Neural crest cell (in vitro differentiated cells): ENCODE measurements around the gene PEX11A. TPM values are rescaled to one million over a fixed set of nuclear protein-coding genes. Genes with fewer than 3 reads are reported as not detected.

Experiments
- DNase-seq: peaks from one replicate; pipeline ENCODE4 v3.0.0; 2021; ENCODE audit warnings: low read depth, mixed read lengths, low spot score
- H3K27ac Mint-ChIP-seq: one replicate; pipeline ENCODE4 v1.8.0; 2021; ENCODE audit warnings: mild to moderate bottlenecking, mixed read lengths; ENCODE audit not compliant: unreplicated experiment
- H3K27me3 Mint-ChIP-seq: 2 replicates; pipeline ENCODE4 v1.8.0; 2021; ENCODE audit warnings: low read depth, mild to moderate bottlenecking, mixed read lengths
- H3K36me3 Mint-ChIP-seq: 2 replicates; pipeline ENCODE4 v1.8.0; 2021; ENCODE audit warnings: low read depth, mild to moderate bottlenecking, mixed read lengths
- H3K4me1 Mint-ChIP-seq: 2 replicates; pipeline ENCODE4 v1.8.0; 2021; ENCODE audit warnings: mixed read lengths
- H3K4me3 Mint-ChIP-seq: one replicate; pipeline ENCODE4 v1.8.0; 2021; ENCODE audit warnings: mild to moderate bottlenecking, mixed read lengths
- H3K9me3 Mint-ChIP-seq: 2 replicates; pipeline ENCODE4 v1.8.0; 2021; ENCODE audit warnings: mixed read lengths
- long read RNA-seq: library from polyadenylated mRNA; unstranded; transcript quantifications from one replicate; pipeline ENCODE4 v2.0.0, GENCODE V29; 2020
- total RNA-seq: library from RNA; stranded (reverse); gene quantifications from 2 replicates; pipeline ENCODE4 v1.2.1, GENCODE V29; 2021
- TF ChIP-seq, protein P1 (sequence below): fragments of 200-600 bp; sonication (generic); conservative IDR thresholded peaks from 2 replicates; pipeline ENCODE4 v1.5.0; 2021; ENCODE audit warnings: antibody characterized with exemption, mild to moderate bottlenecking

Gene PEX11A, protein sequence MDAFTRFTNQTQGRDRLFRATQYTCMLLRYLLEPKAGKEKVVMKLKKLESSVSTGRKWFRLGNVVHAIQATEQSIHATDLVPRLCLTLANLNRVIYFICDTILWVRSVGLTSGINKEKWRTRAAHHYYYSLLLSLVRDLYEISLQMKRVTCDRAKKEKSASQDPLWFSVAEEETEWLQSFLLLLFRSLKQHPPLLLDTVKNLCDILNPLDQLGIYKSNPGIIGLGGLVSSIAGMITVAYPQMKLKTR
- total RNA-seq, result 7.2 and 7.9 TPM in 2 replicates
- long read RNA-seq, transcript PEX11A-201 (3 exons, 2,740 nt), result major isoform, 15 of 28 reads
- long read RNA-seq, transcript PEX11A-203 (2 exons, 905 nt), result minor isoform, 11 of 28 reads
- long read RNA-seq, partial matches to known transcripts, result 0 of 28 reads
- long read RNA-seq, other reads (novel, unspliced or antisense), result 1 of 28 reads

DNA sequence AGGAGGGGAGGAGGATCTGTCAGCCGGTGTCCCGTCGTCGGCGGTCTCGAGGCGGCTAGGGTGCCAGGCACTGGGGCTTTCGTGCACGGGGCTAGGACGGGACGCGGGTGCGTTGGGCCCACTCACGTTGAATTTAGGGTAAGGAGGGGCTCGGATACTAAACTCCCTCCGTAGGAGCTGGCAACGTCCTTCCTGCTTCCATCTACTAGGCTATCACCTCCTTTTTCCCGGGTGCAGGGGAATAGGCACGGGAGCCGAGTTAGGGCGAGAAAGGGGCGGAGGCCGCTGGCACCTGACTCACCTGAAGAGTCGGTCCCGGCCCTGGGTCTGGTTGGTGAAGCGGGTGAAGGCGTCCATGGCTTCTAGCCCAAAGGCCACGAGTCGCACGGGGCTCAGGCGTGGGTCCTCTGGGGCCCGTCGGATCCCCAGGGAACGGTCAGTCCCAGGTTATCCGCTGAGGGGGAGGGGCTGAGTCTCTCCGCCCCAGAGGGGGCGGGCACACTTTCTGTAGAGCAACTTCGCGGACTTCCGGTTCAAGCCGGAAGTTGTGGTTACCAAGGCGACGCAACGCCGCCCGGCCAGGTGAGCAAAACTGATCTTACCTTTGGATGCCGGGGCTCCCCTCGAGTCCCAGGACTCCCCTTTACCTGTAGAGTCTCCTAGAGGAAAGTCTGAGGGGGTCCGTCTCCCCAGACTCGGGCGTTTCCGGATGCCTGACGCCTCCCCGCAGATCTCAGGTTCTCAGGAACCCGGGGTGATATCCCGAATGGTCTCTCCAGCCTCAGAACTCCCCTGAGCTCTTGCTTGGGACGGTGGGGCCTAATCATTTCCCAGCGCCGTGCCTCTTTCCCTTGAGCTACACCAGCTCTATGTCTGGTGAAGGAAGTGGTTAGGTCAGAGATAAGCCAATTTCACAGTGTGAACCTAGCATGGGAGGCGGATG, at the start of gene PEX11A, which contains the start of gene WDR93:
Gene PEX11A, minus strand, starts transcription at position 479 of the 943 bp plus-strand sequence. Its CDS starts 122 bp downstream, at position 357.
Gene WDR93, plus strand, starts transcription at position 536 of the 943 bp plus-strand sequence. CDS start 10,936 bp downstream, outside the sequence.
- DNase-seq, result peak; percentile 68
- Mint-ChIP-seq H3K9me3 (no peaks in the 10 kb centered on the region), H3K36me3 (peaks cover 1% of the 10 kb centered on the region), H3K4me3 (peak within 1 kb of the TSS; percentile 93), H3K27ac (no peak within 1 kb of the TSS), H3K27me3 (peaks cover 45% of the 10 kb centered on the region), H3K4me1 (peaks cover 20% of the 10 kb centered on the region)
- TF ChIP-seq, protein P1, sequence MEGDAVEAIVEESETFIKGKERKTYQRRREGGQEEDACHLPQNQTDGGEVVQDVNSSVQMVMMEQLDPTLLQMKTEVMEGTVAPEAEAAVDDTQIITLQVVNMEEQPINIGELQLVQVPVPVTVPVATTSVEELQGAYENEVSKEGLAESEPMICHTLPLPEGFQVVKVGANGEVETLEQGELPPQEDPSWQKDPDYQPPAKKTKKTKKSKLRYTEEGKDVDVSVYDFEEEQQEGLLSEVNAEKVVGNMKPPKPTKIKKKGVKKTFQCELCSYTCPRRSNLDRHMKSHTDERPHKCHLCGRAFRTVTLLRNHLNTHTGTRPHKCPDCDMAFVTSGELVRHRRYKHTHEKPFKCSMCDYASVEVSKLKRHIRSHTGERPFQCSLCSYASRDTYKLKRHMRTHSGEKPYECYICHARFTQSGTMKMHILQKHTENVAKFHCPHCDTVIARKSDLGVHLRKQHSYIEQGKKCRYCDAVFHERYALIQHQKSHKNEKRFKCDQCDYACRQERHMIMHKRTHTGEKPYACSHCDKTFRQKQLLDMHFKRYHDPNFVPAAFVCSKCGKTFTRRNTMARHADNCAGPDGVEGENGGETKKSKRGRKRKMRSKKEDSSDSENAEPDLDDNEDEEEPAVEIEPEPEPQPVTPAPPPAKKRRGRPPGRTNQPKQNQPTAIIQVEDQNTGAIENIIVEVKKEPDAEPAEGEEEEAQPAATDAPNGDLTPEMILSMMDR, result no peak

DNA sequence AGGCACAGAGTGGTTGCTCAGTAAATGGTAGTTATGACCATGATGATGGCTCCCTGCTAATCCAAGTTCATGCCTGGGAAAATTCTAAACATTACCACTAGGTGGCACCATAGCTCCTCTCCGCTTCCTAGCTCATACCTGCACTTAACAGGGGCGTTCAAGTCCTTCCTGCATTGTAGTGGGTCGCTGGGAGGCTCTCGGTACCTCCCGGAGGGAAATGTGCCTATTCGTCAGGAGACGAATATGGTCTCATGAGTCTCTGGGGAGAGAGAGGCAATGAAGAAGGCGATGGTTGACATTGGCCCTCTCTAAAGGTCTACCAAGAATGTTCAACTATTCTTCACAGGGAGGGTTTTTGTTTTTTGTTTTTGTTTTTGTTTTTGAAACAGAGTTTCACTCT, 49.6 kb upstream of the PEX11A start:
- Mint-ChIP-seq H3K36me3 (no peaks in the 10 kb centered on the region), H3K4me1 (no peaks in the 10 kb centered on the region), H3K27ac (no peak overlapping the region), H3K4me3 (no peak overlapping the region), H3K9me3 (no peaks in the 10 kb centered on the region), H3K27me3 (peaks cover 25% of the 10 kb centered on the region)
- TF ChIP-seq, protein P1, result peak; percentile 93
- DNase-seq, result peak; percentile 63

DNA sequence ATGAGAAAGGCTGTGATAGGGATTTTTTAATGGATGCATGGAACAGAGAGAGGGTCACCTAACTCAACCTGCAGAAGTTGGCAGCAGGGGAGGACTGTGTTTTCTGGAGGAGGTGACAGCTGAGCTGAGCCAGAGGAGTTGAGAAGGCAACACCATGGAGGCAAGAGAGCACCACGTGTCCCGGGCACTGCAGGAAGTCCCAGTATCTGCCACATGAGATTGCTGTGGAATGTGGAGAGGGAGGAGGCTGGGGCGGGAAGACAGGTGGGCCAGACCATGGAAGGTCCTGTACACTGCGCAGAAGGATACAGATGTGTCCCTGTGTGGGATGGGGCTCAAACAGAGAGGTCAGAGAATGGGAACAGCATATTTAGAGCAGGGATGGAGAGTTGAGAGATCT, 45.2 kb upstream of the PEX11A start:
- Mint-ChIP-seq H3K4me1 (no peaks in the 10 kb centered on the region), H3K9me3 (no peaks in the 10 kb centered on the region), H3K36me3 (no peaks in the 10 kb centered on the region), H3K27ac (no peak overlapping the region), H3K4me3 (no peak overlapping the region), H3K27me3 (peaks cover 55% of the 10 kb centered on the region)
- TF ChIP-seq, protein P1, result no peak
- DNase-seq, result no peak

DNA sequence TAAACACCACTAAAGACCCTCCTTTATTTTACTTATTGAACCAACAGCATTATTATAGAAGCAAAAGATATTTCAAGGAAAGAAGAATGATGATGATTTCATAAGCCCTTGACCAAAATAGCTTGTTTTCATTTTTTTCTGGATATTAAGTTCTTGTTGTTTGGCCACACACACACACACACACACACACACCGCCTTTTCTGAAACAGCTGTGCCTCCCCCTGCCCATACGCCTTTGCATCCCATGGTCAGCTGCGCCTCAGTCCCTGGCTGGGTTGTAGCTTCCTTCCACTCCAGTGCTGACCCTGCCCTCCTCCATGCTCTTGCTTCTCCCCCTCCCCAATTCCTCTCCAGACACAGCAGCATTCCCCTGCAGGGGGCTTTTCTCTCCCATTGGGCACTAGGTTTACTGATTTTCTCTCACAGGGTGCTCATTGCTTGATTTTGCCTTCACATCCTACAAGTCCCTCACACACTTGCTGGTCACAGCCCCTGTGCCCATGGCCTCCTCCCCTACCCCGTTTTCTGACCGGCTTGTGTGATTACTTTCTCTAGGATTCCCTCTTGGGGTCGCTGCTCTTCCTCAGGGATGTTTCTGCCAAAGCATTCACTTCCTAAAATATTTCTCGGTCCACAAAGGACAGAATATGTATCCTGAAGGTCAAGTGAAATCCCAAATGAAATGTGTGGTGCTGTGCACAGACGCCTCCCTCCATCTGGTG, 42.1 kb upstream of the PEX11A start:
- no peak for DNase-seq
- TF ChIP-seq, protein P1, result no peak
- no peak overlapping the region for H3K4me3 Mint-ChIP-seq
- H3K27me3 Mint-ChIP-seq, result peaks cover 48% of the 10 kb centered on the region
- H3K4me1 Mint-ChIP-seq, result no peaks in the 10 kb centered on the region
- no peaks in the 10 kb centered on the region for H3K9me3 Mint-ChIP-seq
- H3K27ac Mint-ChIP-seq, result no peak overlapping the region
- H3K36me3 Mint-ChIP-seq, result no peaks in the 10 kb centered on the region

DNA sequence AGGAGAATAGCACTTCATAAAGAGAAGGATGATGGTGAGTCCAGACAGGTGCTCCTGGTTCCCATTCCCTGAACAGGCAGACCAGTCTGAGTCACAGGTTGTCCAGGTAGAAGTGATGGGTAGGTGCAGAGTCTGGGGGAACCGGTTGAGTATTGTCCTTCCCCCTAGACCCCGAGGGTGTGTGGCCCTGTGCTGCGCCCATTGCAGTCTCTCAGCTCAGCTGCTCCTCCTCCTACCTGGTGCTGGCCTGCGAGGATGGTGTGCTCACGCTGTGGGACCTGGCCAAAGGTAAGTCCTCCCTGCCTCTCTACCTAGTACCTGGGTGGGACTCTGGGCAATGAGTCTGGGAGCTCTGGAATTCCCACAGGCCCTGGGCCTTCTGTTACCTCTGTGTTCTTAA, 40.7 kb upstream of the PEX11A start:
- Mint-ChIP-seq H3K36me3 (no peaks in the 10 kb centered on the region), H3K27ac (no peak overlapping the region), H3K4me3 (no peak overlapping the region), H3K27me3 (peaks cover 47% of the 10 kb centered on the region), H3K9me3 (no peaks in the 10 kb centered on the region), H3K4me1 (no peaks in the 10 kb centered on the region)
- TF ChIP-seq, protein P1, result no peak
- no peak for DNase-seq
